NCI-H1105 treated with DMSO at 0.1 percent for 48 hours (cell line): ENCODE data around the gene EIF6.

Experiments
- DNase-seq: peaks from one replicate; lab custom pipeline; 2025; lab: John Stamatoyannopoulos, UW

The EIF6 gene

GRCh38 chr20:35312318-35312717 lies 27.7 kb upstream of the EIF6 start:
- DNase-seq = no peak

GRCh38 chr20:35311822-35312221 lies 27.2 kb upstream of the EIF6 start:
- no peak for DNase-seq

DNA sequence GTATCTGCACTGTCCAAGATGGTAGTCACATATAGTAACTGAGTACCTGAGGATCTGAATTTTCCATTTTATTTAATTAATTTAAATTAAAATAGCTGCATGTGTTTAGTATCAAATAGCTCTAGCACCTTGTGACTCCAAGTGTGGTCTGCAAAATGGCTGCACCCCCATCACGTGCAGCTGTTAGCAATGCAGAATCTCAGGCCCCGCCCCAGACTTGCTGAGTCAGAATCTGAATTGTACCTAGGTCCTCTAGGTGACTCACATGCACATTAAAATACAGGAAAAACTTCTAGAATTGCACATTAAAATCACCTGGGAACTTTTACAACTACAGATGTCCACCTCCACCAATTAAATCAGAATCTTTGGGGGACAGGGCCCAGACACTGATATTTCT lies 26.8 kb upstream of the EIF6 start:
- DNase-seq = no peak

DNA sequence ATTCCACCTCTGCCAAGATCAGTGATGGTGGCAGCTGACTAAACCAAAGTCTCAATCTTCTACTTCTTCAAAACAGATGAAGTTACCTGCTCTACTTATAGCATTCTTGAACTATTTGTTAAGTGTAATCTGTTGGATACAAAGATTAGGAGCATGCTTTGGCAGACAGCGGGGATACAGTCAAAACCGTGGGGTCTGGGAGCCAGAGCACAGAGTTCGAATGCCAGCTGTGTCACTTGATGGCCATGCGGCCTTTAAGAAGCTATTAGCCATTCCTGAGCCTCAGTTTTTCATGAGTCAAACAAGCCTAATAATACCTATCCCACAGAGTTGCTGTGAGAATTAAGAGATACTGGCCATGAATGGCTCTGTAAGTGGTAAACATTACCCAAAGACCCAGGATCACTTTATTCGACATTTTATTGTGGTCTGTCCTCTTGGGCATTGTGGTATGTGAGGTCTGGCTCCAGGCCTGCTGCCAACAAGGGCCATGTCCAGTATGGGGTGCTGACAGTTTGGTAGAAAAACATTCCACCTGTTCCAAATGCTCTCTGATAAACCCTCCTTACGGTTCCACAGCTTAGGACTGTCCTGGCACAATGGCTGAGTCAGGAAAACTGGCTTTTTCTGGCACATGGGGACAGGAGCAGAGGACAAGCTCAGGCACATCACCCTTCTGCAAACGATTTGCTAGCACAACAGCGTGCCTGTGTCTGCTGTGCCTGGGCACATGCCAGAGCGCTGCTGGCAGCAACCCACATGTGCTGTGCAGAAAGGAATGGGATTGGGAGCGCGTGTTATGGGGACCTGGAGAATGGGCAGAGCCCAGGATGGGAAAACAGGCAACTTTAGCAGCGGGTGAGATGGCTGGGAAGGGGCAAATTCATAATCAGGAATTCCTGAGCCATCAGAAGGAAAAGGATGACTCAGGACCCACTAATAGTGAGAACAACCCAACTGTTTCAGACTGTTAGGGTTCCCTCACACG lies 23.4 kb upstream of the EIF6 start:
- peak; percentile 94 for DNase-seq

DNA sequence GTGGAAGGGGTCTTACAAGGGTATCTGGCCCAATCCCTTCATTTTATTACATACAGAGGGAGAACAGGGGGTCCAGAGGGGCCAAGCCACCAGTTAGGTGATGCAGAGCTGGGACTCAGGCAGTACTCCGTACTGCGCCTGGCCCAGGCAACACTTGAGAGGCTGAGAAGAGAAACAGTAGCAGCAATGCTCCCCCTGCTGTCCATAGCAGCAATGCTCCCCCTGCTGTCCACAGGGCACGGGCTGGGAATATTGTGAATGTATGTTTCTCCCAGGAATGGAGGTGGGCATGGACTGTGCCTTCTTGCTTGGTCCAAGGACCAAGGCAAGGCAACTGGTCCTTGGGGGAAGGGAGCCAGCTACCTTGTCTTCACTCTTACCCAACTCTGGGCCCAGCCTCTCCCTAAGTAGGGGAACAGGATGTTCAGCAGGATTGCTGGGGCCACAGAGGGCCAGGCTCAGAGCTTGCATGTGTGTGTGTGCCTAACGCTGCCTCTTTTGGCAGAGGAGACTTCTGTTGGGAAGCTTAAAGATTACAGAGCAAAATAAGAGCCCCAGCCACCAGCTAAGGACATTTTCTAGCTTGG lies 22.5 kb upstream of the EIF6 start:
- DNase-seq = peak; percentile 27

- DNase-seq = no peak
Observed at GRCh38 chr20:35305682-35306556, 21.3 kb upstream of the EIF6 start.

DNA sequence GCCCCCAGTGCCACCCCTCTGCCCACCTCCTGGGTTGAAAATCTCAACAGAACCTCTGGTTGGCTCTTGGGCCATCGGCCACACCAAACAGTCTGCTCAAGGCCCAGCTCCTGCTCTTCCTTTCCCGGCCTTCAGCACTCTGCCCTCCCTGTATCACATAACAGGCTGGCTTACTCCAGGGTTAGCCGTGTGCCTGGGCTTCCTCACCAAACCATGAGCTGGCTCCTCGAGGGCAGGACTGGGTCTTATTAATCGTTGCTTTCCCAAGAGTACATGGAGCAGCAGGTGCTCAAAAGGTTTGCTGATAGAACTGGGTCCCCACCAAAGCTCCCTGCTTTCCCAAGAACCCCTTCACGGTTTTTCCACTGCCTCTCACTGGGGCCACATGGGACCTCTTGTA lies 20.4 kb upstream of the EIF6 start:
- no peak for DNase-seq

DNA sequence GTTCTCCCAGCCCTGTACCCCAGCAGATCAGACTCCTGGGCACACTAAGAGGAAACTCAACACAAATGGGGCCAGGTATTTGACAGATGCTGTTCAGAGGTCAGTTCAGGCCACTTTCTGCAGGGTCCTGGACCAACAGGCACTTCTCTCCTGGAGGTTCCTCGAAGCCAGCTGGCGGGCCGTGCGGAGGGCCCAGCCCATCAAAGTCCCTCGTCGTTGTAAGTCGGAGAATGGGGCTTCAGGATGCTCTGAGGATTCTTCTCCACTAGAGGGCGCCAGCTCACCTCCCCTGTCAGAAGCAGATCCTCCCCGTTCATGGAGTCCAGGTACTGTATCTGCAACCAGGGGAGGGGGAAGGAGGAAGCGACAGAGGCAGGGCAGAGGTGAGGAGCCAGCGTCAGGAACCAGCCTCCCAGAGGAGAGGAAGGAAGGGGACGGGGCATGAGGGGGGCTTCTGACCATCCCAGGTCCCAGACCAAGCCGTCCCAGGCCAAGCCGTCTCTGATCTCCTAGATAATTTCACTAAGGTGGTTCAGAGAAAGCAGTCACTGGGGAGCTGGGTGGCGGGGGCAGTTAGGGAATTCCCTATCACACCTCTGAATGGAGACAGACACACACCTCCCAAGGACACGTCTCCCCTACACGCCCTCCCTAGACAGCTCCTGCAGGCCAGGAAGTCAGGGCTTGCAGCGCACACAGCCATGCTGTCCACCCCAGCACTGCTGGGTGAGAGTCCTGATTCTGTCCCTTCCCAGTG lies 19.3 kb upstream of the EIF6 start:
- peak; percentile 86 for DNase-seq

- no peak for DNase-seq
Observed at GRCh38 chr20:35303382-35303734, 18.8 kb upstream of the EIF6 start.

DNA sequence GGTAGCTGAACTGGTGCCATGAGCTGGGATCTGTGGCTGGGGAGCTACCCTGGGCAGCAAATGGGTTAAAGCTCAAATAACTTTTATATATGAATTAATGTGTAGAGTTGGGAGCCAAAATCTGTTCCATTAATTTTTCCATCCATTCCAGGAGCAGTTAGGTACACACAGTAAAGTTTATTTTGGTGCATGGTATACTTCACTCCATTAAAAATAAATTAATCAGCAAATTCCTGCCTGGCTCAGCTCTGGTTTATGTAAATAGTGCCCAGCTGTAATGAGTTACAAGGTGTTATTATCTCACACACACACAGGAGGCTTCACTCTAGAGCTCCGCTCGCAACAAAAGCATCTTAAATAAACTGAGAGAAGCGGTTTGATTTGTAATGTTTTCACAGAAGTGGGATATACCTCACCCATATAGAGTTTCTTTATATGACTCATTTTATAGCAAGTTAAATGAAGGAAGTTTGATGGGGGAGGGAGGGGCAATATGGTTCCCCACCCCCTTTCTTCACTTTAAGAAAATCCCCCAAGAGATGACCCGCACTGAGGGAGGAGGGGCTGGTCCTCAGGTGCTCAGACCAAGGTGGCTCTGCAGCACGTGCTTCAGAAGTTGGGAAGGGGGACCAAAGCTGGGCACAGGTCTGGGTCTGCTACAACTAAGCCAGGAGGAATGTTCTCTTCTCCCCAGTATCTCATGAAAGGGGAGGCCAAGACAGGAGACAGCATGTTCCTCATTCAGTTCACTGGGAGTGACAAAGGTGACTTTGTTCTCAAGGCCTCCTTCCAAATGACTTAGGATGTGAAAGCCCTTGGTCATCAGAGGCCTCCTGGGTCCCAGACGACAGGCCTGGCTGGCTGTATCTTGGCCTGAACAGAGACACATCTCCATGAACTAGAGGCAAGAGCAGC lies 18.1 kb upstream of the EIF6 start:
- peak; percentile 28 for DNase-seq

- no peak for DNase-seq
Observed at GRCh38 chr20:35301426-35301825, 16.9 kb upstream of the EIF6 start.

GRCh38 chr20:35300469-35301262 lies 16.1 kb upstream of the EIF6 start:
- DNase-seq = no peak

DNA sequence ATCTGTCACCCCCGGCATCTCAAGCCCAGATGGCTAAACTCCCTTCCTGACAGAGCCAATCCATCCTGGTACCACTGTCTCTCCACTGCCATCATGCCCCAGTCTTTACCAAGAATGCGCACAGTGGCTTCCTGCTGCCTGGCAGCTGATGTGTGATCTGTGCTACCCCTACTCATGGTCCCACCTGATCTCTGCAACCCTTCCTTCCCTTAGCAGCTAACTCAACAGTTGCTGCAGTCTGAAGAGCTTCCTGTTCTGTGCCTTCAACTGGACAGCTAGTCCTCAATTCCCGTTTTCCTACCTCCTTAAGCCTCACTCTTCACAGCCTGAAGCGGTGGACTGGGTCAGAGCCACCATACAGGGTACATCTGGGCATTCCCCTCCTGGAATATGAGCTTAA lies 15.2 kb upstream of the EIF6 start:
- DNase-seq = no peak

GRCh38 chr20:35298264-35298663 lies 13.7 kb upstream of the EIF6 start:
- no peak for DNase-seq

- DNase-seq = no peak
Observed at GRCh38 chr20:35297740-35298139, 13.2 kb upstream of the EIF6 start.

GRCh38 chr20:35297155-35297554 lies 12.6 kb upstream of the EIF6 start:
- no peak for DNase-seq

- DNase-seq = peak; percentile 82
Observed at GRCh38 chr20:35296101-35296554, 11.6 kb upstream of the EIF6 start.

GRCh38 chr20:35295674-35296073 lies 11.1 kb upstream of the EIF6 start:
- DNase-seq = no peak

DNA sequence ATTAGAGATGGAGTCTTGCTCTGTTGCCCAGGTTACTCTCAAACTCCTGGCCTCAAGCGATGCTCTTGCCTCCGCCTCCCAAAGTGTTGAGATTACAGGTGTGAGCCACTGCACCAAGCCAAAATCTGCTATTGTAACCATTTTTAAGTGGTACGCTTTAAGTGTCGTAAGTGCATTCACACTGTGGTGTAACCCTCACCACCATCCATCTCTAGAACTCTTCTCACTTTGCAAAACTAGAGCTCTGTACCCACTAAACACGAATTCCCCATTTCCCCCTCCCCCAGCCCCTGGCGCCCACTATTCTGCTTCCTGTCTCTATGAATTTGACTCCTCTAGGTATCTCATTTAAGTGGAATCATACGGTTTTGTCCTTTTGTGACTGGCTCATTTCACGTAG lies 10.5 kb upstream of the EIF6 start:
- DNase-seq = no peak

DNA sequence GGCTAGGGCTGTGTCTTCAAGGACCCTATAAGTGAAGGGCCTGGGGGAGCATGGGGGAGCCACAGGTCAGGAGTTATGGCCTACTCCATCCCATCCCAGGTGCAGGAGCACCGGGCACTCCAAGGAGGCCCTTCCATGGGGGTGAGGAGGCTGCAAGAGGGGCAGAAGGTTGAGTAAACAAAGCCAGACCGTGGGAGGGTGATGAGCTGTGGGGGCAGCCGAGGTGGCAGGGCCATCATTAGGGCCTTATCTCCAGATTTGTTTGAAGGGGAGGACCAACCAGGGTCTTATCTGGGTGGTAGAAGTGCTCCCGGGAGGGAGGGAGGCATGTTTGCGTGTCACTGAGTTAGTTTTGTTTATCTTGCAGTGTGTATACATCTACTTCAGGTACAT lies 9.7 kb upstream of the EIF6 start:
- DNase-seq = no peak
